ENCODE measurements around the gene BBS5.
"Not testable (repeated sequence)": the region's sequence is repeated elsewhere in the genome, so short reads cannot be mapped to it uniquely, and the experiment has no call there.

The BBS5 gene

DNA sequence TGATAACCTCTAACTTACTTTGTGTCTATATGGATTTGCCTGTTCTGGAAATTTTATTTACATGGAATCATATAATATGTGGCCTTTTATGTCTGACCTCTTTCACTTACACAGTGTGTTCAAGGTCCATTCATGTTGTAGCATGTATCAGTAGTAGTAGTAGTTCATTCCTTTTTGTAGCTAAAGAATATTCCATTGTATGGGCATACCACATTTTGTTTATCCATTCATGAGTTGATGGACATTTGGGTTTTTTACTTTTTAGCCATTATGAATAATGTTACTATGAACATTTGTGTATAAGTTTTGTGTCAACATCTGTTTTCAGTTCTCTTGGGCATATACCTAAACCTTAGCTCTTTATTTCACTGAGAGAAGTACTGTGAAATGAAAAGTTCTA lies 11.5 kb downstream of the BBS5 start:
- no peak for ATAC-seq

DNA sequence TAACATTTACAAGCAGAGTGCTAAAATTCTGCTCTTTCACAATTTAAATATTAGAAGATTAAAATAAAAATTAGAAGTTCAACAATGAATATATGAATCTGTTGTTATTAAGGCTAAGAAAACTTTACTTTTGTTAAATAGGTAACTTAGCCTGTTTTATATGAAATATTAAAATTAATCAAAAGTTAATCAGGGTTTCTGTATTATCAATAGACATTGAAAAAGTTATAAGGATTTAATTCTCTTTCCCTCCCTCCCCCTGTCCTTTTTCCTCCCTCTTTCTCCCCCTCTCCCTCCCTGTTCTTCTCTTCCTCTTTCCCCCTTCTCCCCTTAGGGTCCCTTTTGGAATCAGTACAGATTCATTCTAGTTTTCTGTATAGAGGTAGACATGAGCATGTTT lies 12.1 kb downstream of the BBS5 start:
- no peak for ATAC-seq

DNA sequence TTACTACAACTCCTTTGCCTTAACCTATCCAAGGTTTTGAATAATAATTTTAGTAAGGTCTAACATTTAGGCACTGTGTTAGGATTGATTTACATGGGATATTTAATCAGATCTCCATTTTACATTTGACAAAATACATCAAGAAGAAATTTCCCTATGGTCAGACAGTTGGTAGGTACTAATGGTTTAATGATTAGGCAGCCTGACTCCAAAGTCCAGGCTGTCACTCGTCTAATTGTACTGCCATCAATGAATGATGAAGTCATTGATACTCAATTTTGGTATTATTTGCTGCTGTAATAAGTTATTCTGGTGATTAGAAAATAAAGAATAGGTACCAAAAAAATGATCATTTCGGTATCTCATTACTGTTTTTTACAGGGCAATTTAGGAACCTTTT lies 14.1 kb downstream of the BBS5 start:
- ATAC-seq: no peak

GRCh38 chr2:169495310-169495928 lies 16.1 kb downstream of the BBS5 start:
- ATAC-seq: no peak

DNA sequence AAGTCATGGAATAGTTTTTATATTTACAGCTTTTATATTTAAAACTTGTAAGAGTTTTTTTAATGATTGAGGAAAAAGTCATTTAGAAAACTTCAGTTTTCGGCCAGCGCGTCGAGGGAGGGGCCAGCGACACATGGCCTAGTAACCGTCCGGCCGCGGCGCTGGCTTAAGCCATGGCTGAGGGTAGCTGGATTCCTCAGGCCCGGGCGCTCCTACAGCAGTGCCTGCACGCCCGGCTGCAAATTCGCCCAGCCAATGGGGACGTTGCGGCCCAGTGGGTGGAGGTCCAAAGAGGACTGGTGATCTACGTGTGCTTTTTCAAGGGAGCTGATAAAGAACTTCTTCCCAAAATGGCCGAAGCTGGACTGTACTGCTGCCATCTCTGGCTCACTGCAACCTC lies 25.4 kb downstream of the BBS5 start:
- no peak for ATAC-seq

- ATAC-seq: peak; percentile 44 to 53
Measured at GRCh38 chr2:169507698-169508097, 28.4 kb downstream of the BBS5 start.

DNA sequence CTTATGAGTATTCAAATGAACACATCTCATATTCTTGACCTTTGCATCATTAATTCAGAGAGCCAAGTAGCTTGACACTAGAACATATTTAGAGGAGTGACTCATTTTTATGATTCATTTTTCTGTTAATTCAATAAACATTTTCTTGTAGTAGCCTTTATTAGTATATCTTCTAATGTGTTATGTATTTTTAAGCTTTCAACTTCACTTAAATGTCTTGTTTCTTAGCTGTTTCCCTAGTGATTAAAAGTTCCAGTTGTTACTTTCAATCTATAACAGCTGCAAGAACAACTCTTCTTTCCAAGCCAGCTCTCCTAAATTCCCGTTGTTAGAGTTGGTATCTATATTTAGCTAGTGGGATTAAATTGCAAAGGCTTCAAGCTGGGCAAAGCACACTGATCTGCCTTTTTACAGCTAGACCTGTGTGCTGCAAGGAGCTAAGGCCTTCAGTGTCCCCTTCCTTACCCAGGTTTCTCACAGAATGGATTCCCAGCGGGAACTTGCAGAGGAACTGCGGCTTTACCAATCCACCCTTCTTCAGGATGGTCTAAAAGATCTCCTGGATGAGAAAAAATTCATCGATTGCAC lies 30.1 kb downstream of the BBS5 start, which contains the start of gene KLHL41:
Gene KLHL41 (plus strand): TSS at position 405 of the 588 bp plus-strand sequence. CDS start 77 bp downstream, at position 482.
- no peak for ATAC-seq

GRCh38 chr2:169509955-169510354 lies 30.7 kb downstream of the BBS5 start:
- ATAC-seq: no peak

DNA sequence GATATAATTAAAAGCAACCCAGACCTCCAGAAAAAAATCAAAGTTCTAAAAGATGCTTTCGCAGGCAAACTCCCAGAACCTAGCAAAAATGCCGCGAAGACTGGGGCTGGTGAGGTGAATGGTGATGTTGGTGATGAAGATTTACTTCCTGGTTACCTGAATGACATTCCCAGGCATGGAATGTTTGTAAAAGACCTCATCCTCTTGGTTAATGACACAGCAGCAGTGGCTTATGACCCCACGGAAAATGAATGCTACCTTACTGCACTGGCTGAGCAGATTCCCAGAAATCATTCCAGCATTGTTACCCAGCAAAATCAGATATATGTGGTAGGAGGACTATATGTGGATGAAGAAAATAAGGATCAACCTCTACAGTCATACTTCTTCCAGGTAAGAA lies 31.2 kb downstream of the BBS5 start:
- no peak for ATAC-seq

DNA sequence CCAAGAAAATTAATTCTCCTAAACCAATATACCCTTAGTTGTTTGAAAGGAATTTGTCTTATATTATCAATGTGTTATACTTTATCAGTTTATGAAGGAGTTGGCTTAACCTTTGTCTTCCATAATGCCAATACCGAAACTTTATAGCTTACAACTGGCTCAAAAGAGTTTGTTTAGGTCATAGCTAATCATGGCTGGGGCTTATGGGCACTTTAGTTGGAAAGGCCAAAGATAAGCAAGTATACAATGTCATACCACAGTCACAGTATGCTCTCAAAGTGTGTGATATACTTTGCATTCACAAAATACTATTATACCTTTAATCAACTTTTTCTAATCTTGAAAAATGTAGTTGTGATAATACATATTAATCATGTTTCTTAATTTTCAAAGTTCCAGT lies 32.5 kb downstream of the BBS5 start:
- ATAC-seq: no peak

- ATAC-seq: no peak
Measured at GRCh38 chr2:169512525-169512924, 33.2 kb downstream of the BBS5 start.

GRCh38 chr2:169513094-169513493 lies 33.8 kb downstream of the BBS5 start:
- ATAC-seq: no peak

DNA sequence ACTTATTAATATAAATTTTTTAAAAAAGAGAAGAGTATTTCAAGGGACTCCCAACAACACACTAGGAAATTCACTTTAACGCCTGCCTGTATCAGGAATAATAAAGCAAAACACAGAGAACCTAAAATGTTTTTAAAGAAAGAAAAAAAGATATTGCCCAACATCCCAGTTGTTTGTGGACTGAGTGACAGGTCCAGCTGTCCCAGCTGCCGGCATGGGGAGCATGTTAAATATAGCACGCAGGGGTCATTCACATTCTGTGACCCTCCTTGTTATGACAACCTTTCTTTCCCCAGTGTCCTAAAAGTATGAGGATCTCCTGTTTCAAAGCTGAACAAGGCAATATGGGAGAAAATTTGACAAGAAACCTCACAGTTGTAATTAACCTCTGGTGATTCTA lies 34.6 kb downstream of the BBS5 start:
- no peak for ATAC-seq

GRCh38 chr2:169514758-169515157 lies 35.5 kb downstream of the BBS5 start:
- not testable (repeated sequence) for ATAC-seq

DNA sequence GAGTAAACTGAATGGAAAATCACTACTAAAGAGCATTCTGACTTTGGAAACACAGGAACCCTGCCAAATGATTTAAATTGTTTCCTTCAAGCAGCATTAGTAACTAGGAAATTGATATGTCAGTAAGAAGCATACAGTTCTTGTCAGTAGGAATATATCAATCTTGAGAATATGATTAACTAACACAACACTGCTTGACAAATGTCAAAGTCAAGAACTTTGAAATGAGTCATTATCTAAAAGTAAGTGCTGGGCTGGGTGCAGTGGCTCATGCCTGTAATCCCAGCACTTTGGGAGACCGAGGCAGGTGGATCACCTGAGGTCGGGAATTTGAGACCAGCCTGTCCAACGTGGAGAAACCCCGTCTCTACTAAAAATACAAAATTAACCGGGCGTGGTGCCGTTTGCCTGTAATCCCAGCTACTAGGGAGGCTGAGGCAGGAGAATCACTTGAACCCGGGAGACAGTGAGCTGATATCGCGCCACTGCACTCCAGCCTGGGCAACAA lies 37.2 kb downstream of the BBS5 start:
- not testable (repeated sequence) for ATAC-seq

DNA sequence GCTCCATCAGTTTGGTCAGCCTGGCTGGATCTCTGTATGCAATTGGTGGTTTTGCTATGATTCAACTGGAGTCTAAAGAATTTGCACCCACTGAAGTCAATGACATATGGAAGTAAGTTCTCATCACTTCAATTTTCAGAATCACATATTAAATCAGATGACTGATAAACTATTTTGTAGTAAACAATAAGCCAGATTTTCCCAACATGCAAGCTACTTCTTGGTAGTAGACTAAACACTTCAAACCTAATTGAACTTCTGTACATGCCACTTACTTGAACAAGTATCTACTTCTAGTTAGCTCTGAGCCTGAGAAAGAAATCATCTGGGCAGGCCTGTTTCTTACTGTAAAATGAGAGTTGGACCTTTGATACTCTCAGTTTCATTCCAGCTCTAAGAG lies 41.6 kb downstream of the BBS5 start:
- no peak for ATAC-seq

DNA sequence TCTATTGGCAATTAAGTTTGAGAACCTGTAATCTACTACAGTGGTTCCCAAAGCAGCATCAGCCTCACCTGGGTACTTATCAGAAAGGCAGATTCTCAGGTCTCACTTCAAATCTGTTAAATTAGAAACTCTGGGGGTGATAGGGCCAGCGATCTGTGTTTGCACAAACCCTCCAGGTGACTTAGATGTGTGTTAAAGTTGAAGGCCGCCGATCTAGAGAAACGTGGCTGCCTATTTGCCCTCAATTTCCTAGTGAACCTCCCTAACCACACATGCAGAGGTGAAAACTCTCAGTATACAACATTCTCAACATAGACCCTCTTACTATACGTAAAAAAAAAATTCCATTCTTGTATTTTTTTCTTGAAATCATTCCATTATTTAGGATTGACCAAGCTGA lies 44.4 kb downstream of the BBS5 start:
- ATAC-seq: no peak

GRCh38 chr2:169525434-169525833 lies 46.1 kb downstream of the BBS5 start:
- ATAC-seq: no peak

GRCh38 chr2:169526451-169526850 lies 47.2 kb downstream of the BBS5 start:
- no peak for ATAC-seq

GRCh38 chr2:169528271-169528701 lies 49.0 kb downstream of the BBS5 start:
- peak; percentile 63 to 72 for ATAC-seq

DNA sequence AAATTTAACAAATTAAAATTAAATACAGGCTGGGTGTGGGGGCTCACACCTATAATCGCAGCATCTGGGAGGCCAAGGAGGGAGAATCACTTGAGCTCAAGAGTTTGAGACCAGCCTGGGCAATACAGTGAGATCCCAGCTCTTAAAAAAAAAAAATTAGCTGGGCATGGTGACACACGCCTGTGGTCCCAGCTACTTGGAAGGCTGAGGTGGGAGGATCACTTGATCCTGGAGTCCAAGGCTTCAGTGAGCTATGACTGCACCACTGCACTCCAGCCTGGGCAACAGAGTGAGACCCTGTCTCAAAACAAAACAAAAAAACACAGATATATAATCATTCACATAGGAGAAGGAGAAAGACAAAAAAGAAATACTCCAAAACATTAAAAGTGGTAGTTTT lies 60.2 kb downstream of the BBS5 start:
- ATAC-seq: not testable (repeated sequence)

DNA sequence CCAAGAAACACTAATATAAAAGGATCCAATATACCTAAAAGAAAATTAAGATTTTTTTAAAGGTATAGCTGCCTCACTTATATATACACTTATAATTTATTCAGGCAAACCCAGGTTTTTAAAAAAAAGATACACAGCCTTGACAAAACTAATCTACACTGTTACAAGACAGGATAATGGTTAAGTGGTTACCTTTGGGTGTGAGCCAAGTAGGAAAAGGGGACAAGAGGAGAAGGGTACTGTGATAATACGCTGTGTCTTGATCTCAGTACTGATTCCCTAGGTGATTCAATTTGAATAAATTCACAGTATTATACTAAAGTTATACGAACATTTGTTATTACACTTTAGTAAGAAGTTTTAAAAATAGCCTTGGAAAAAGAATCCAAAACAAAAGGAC lies 60.9 kb downstream of the BBS5 start:
- no peak for ATAC-seq

DNA sequence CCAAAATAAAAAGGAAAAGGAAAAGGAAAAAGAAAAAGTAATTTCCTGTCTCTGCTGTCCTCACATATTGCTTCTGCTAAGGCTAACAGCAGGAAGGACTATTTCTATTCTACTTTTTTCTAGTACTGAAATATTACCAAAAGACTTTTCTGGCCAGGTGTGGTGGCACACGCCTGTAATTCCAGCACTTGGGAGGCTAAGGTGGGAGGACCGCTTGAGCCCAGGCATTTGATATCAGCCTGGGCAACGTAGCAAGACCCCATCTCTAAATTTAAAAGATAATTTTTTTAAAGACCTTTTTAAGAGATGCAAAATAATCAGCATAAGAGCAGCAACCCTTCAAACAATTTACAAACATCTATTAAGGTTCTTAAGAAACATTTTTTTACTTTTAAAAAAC lies 63.1 kb downstream of the BBS5 start:
- no peak for ATAC-seq

- ATAC-seq: peak in 1 of 2 donors; percentile 41
Measured at GRCh38 chr2:169546756-169547155, 67.5 kb downstream of the BBS5 start.
